Cerebellar cortex (tissue), 1 donor: Measurements from ENCODE around the gene JADE2.

Source experiments
- DNase-seq: peaks from one replicate; pipeline ENCODE4 v3.0.0-alpha.2; 2015; ENCODE audit warnings: low spot score

Gene JADE2

GRCh38 chr5:134530301-134531077 lies 5.0 kb downstream of the JADE2 start:
- DNase-seq, result no peak

- DNase-seq, result no peak
These were observed 7.8 kb downstream of the JADE2 start for GRCh38 chr5:134533115-134533815.

GRCh38 chr5:134534058-134534725 lies 8.7 kb downstream of the JADE2 start:
- no peak for DNase-seq

DNA sequence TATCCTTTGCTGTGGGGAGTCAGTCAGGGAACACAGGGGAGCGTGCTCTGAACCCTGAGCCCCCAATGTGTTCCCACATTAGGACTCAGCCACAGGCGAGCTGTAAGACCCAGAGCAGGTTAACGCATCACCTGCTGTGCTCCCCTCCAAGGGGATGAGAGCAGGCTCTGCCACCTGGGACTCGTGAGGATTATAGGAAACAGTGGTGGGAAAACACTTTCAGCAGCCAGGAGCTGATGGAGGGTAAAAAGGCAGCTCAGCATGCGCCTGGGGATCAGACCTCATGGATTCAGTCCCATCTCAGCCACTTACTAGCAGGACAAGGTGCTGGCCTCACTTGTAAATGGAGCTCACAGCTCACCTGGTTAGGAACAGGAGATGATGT lies 9.2 kb downstream of the JADE2 start:
- DNase-seq, result no peak

DNA sequence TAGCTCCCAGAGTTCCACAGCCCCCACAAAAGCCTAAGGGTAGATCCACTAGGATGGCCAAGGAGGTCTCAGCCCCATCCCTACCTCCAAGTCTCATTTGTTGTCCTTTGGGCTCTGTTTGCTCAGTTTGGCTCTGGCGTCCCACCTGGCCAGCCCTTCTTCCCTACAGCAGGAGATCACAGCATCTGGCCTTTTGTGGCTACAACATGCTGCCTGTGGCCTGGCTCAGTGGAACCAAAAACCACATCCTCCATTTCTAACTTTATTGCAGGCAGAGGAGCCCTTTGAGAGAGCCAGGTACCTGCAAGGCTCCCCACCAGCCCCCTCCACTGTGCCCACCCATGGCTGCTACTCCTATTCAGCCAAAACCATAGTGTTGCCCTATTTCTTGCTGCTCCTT lies 11.4 kb downstream of the JADE2 start:
- no peak for DNase-seq

- no peak for DNase-seq
These were observed 11.8 kb downstream of the JADE2 start for GRCh38 chr5:134537297-134537696.

- DNase-seq, result no peak
These were observed 12.8 kb downstream of the JADE2 start for GRCh38 chr5:134538296-134538695.

DNA sequence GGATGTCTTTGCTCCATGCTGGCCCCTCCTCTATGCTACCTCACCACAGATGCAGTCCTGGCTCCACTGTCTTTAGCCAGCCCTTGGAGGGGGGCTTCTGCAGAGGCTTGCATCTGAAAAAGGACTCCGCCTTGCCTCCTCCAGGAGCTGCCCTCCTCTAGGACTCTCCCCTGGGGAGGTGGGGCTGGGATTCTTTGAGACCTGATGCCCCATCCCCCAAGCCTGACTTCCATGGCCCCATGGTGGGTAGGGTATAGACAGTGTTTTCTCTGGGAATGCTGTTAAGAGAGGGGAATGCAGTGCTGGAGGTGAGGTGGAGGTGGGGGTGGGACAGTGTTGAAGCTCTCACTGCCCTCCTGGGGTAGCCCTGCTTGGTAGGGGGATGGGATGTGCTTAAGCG lies 14.3 kb downstream of the JADE2 start:
- no peak for DNase-seq

DNA sequence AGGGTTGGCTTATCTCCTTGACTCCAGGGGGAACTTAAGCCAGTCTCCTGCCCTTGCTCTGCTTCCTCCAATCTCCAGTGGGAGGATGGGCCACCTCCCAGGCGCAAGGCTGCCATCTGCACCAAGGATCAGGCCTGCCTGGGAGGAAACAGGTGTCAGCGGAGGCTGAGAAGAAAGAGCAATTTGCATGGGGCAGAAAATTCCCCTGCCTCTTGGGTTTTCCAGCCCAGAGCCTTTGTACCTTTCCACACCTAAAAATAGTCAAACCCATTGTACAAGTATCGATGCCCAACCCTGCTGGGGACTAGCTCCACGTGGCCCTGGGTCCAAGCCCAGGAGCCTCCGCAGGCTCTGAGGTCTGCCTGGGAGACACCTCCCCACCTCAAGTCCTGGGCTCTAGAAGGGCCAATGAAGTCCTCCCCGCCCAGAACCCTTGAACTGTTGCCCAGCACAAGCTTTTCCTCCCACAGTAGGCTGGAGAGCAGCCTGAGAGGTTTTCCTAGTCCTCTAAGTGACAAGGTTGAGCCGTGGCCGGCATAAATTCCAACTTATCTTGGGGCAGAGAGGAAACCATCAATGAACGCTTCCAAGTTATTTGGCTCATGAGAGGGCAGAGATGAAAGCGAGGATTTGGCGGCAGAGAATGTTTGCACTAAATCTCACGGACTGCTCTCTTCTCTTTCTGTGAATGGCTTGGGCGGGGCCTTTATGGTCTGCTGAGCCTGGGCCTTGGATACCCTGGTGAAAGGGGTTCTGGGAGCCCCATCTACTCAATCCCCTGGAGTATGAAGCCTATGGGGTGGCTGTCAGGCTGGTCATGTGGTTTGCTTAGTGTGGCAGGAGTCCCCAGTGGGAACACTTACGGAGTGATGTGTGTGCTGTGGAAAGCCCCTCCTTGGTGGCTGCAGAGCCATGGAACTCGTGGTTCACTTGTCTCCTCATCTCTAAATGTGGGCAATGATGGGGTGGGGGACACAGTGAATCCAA lies 15.6 kb downstream of the JADE2 start:
- DNase-seq, result no peak

- no peak for DNase-seq
These were observed 16.4 kb downstream of the JADE2 start for GRCh38 chr5:134541736-134542376.

DNA sequence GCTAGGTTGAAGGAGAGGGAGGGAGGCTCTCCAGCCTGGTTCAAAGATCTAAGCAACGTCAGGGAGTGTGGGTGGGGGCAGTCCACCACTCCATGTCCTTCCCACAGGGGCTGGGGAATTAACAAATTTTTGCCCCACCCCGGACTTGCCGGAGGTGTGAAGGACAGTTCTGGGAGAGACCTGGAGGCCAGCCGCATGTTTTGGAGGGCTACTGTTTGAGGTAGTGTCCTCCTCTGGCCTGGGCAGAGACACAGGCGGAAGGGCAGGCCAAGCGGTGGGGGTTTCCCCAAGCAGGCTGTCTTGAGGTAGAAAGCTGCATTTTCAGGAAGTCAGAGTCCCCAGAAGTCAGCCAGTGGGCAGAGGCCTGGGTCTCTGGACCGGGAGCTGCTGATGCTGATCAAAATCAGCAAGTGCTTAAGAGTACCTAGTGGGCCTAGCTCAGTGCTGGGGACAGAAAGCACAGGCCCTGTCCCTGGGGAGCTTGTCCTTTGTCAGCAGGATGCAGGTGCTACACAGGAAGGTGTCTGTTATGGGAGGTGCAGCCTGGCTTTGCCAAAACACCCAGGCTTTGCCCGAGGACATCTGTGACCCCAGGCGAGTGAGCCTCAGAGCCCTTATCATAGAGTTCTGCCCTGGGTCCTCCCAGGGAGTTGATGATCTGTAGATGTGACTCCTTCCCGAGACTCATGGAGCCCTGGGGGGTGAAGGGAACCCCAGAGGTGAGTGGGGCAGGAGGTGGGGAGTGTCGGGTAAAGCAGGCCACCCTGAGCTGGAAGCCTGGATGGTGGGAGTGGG lies 18.5 kb downstream of the JADE2 start:
- no peak for DNase-seq

- DNase-seq, result no peak
These were observed 19.8 kb downstream of the JADE2 start for GRCh38 chr5:134545070-134545868.

DNA sequence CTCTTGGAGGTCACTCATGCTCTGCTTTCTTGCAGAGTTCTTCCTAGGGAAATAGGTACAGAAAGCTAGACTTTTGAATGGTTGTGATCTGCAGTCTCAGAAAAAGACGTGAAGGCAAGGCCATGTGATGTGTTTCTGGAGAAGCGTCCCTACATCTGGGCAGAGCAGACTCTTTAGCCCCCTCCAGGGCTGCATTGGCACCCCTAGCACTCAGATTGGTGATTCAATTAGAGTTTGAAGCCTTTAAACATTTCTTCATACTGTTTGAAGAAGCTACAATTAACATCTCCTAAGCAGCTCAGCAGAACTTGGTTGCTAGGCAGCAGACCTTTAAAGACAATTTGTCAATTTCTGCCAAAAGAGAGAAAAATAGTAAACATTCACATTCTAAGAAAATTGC lies 21.6 kb downstream of the JADE2 start:
- no peak for DNase-seq

- DNase-seq, result no peak
These were observed 22.1 kb downstream of the JADE2 start for GRCh38 chr5:134547579-134547978.

GRCh38 chr5:134547999-134548658 lies 22.7 kb downstream of the JADE2 start:
- DNase-seq, result no peak

DNA sequence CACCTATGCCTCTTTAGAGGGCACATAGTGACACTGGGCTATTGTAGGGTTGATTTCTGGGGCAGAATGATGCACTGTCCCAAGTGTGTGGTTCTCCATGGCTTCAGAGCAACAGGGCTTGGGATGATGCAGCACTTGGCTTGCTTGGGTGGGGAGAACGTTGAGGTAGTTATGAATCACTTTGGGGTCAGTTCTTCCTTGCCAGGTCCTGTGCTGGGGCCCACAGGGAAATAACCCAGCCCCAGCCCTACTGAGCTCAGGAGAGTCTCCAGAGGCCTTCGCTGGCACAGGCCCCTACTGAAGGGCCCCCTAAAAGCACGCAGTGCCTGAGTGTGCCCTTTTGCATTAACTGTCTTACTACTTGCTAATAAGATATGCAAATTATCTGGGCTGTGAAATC lies 24.2 kb downstream of the JADE2 start:
- DNase-seq, result no peak

DNA sequence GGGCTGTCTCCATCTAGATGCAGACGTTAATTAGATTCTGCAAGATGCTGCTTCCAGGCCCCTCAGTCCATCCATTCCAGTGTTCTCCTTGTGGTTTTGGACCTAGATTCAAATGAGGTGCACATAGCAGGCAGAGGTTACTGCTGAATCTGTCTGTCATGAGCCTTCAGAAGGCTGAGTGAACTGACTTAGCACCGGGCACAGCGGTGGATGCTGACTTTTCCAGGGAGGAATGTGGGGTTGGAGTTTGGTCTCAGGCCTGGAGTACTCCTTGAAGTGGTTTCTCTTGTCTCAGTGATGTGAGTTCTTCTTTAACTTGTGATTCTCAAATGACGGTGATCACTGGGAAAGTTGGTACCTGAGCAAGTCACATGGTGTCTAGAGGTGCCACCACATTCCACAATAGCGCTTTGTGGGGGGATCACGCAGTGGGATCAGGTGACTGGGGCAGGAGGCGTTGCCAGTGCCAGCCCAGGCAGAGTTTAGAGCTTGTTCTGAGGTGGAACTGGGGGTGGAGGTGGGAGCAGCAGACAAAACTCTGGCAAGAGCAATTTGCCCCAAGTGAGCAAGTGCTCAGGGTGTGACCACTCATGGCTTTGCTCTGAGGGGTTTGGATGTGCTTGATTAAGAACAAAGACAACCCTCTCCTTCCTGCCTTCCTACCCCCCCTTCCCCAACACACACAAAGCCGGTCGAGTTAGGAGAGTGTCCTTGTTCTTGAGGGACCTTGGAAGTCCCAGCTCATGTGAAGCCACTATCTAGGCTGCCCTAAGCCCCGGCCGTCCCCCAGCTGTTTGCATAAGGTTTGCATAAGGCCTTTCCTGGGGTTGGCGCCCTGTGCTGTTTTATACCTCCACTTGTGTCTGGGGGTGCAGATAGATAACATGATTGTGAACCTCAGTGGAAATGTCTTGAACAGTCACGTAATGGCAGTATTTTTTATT lies 25.1 kb downstream of the JADE2 start:
- DNase-seq, result no peak

GRCh38 chr5:134551901-134552300 lies 26.4 kb downstream of the JADE2 start:
- no peak for DNase-seq
